Suprapubic skin (tissue), 3 donors: Measurements from ENCODE around the gene OGG1.

Experiments used
- EP300 ChIP-seq: sonication (generic); formaldehyde crosslinking; IDR thresholded peaks from one replicate; pipeline ENCODE4 v1.6.1; 2017; ENCODE audit warnings: antibody characterized with exemption
- POLR2A ChIP-seq, 2 donors: fragments of 450-650 bp; IDR thresholded peaks; one replicate each; pipeline ENCODE4 v1.6.1; 2017; ENCODE audit warnings: antibody characterized with exemption in 2 of 2, mild to moderate bottlenecking in 2 of 2, moderate library complexity in 2 of 2
- TF ChIP-seq, protein P1 (sequence below), 2 donors: fragments of 200-600 bp in 1 of 2; fragments of 450-650 bp in 1 of 2; sonication (generic) in 1 of 2; IDR thresholded peaks; one replicate each; pipeline ENCODE4 v1.5.1; 2016 to 2019; ENCODE audit warnings: antibody characterized with exemption in 2 of 2, mild to moderate bottlenecking in 1 of 2, moderate library complexity in 1 of 2

DNA sequence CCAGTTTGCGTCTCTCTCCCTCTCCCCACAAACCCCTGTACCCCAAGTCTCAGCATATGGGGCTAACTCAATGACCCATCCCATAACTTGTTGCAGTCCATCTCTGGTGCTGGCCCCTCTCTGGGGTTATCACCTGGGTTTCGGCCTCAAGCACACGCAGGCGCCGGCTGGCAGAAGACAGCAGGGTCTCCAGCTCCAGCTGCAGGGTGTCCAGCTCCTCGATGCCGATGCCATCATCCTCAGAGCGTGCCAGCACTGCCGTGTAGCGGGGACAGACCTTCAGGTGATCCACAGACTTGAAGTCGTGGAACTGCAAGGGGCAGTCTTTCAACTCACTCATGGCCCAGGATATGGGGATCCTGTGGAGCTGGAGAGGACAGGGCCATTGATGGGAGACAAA lies 41.4 kb downstream of the OGG1 start:
- TF ChIP-seq, protein P1, sequence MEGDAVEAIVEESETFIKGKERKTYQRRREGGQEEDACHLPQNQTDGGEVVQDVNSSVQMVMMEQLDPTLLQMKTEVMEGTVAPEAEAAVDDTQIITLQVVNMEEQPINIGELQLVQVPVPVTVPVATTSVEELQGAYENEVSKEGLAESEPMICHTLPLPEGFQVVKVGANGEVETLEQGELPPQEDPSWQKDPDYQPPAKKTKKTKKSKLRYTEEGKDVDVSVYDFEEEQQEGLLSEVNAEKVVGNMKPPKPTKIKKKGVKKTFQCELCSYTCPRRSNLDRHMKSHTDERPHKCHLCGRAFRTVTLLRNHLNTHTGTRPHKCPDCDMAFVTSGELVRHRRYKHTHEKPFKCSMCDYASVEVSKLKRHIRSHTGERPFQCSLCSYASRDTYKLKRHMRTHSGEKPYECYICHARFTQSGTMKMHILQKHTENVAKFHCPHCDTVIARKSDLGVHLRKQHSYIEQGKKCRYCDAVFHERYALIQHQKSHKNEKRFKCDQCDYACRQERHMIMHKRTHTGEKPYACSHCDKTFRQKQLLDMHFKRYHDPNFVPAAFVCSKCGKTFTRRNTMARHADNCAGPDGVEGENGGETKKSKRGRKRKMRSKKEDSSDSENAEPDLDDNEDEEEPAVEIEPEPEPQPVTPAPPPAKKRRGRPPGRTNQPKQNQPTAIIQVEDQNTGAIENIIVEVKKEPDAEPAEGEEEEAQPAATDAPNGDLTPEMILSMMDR (IDR thresholded peaks at IDR 0.05), result no peak
- TF ChIP-seq POLR2A (IDR thresholded peaks at IDR 0.05), result no peak
- TF ChIP-seq EP300, result no peak
